Keratinocyte (primary cell): ENCODE results near the gene PPP4R4. TPM values are rescaled to one million over a fixed set of nuclear protein-coding genes. Genes with fewer than 3 reads are reported as not detected.

ENCODE experiments used
- DNase-seq: peaks from one replicate; pipeline ENCODE4 v3.0.0-alpha.2; 2011; ENCODE audit warnings: low read depth, missing footprints, low spot score
- FAIRE-seq: peaks from 2 replicates; lab custom pipeline; 2011; peaks lifted over from hg19 to GRCh38; lab: Jason Lieb, UNC
- H2AFZ ChIP-seq: 2 replicates; pipeline ENCODE4 v1.6.0; 2012; ENCODE audit warnings: low read length, control low read depth, inconsistent platforms; ENCODE audit not compliant: control insufficient read depth
- H3K27ac ChIP-seq: 2 replicates; pipeline ENCODE4 v1.5.1; 2011; ENCODE audit warnings: low read length; ENCODE audit not compliant: control insufficient read depth, insufficient read depth
- H3K27me3 ChIP-seq: 3 replicates; pipeline ENCODE4 v1.6.0; 2011; ENCODE audit warnings: low read length; ENCODE audit not compliant: control insufficient read depth, insufficient read depth; ENCODE audit errors: extremely low read depth
- H3K36me3 ChIP-seq, 2 experiments: 2 replicates in 1 of 2; 3 replicates in 1 of 2; pipeline ENCODE4 v1.5.1; 2011; ENCODE audit warnings: low read length in 2 of 2, mild to moderate bottlenecking in 1 of 2; ENCODE audit not compliant: control insufficient read depth in 2 of 2, insufficient read depth in 2 of 2; ENCODE audit errors: extremely low read depth in 1 of 2
- H3K4me1 ChIP-seq: 3 replicates; pipeline ENCODE4 v1.5.1; 2011; ENCODE audit warnings: low read length; ENCODE audit not compliant: control insufficient read depth, insufficient read depth; ENCODE audit errors: extremely low read depth
- H3K4me2 ChIP-seq: 3 replicates; pipeline ENCODE4 v1.6.0; 2011; ENCODE audit warnings: low read depth, low read length; ENCODE audit not compliant: control insufficient read depth, insufficient read depth; ENCODE audit errors: extremely low read depth
- H3K4me3 ChIP-seq, 3 experiments: fragments of 200-600 bp in 1 of 3; sonication (generic) in 1 of 3; 2 replicates in 2 of 3; 3 replicates in 1 of 3; pipeline ENCODE4 v1.5.1; 2011 to 2016; ENCODE audit warnings: low read length in 3 of 3, mild to moderate bottlenecking in 3 of 3, control low read depth in 2 of 3, inconsistent platforms in 1 of 3, low read depth in 1 of 3, mixed read lengths in 1 of 3, mixed run types in 1 of 3, moderate library complexity in 1 of 3; ENCODE audit not compliant: control insufficient read depth in 2 of 3, insufficient read depth in 2 of 3; ENCODE audit errors: extremely low read depth in 1 of 3
- H3K79me2 ChIP-seq: 2 replicates; pipeline ENCODE4 v1.6.0; 2012; ENCODE audit warnings: low read length; ENCODE audit not compliant: control insufficient read depth, insufficient read depth
- H3K9ac ChIP-seq: 3 replicates; pipeline ENCODE4 v1.6.0; 2011; ENCODE audit warnings: low read length; ENCODE audit not compliant: control insufficient read depth, insufficient read depth; ENCODE audit errors: extremely low read depth
- H3K9me1 ChIP-seq: 3 replicates; pipeline ENCODE4 v1.6.0; 2011; ENCODE audit warnings: low read length; ENCODE audit not compliant: control insufficient read depth, insufficient read depth; ENCODE audit errors: extremely low read depth
- H3K9me3 ChIP-seq: 2 replicates; pipeline ENCODE4 v1.5.1; 2012; ENCODE audit warnings: low read depth, low read length; ENCODE audit not compliant: control insufficient read depth
- H4K20me1 ChIP-seq: 3 replicates; pipeline ENCODE4 v1.6.0; 2011; ENCODE audit warnings: low read length; ENCODE audit not compliant: control insufficient read depth, insufficient read depth; ENCODE audit errors: extremely low read depth
- CTCF ChIP-seq, 3 experiments: IDR thresholded peaks in 1 of 3; conservative IDR thresholded peaks in 1 of 3; optimal IDR thresholded peaks in 1 of 3; 2 replicates in 2 of 3; 3 replicates in 1 of 3; pipeline versions ENCODE3 to v1.5.1; 2011; ENCODE audit warnings: low read length in 3 of 3, mild to moderate bottlenecking in 3 of 3, moderate library complexity in 2 of 3, control low read depth in 1 of 3, inconsistent platforms in 1 of 3; ENCODE audit not compliant: insufficient read depth in 2 of 3; ENCODE audit errors: extremely low read depth in 1 of 3
- EZH2 ChIP-seq: IDR thresholded peaks from one replicate; pipeline ENCODE4 v1.6.1; 2012; ENCODE audit warnings: inconsistent platforms, mild to moderate bottlenecking, low read length, moderate library complexity
- dilution Hi-C: fragments of 300-500 bp; cut with MboI; formaldehyde crosslinking; loops from one replicate; pipeline ENCODE4 v1.7.0; 2020; ENCODE audit warnings: low sequenced_read_pairs; ENCODE audit not compliant: extremely low pct_ligation_motif_present
- polyA plus RNA-seq, 5 experiments: library from polyadenylated mRNA; depleted of rRNA in 3 of 5; stranded (reverse) in 3 of 5; stranded (forward) in 1 of 5; unstranded in 1 of 5; fragments of >200 nt; gene quantifications; 1 replicate in 1 of 5; 2 replicates in 3 of 5; 3 replicates in 1 of 5; pipeline versions ENCODE4 v1.2.1 to v1.2.3, GENCODE V29; 2011 to 2012; ENCODE audit warnings: missing spikeins in 2 of 5, low read depth in 1 of 5, low replicate concordance in 1 of 5

The PPP4R4 gene
- polyA plus RNA-seq, 1 donor (not counting 4 experiments of a cell fraction or from before 2014, with no cell fraction given), result 9.0 TPM

GRCh38 chr14:94136575-94137331 lies 37.4 kb upstream of the PPP4R4 start:
- Histone ChIP-seq H3K36me3 (no peaks in the 10 kb centered on the region), H3K4me3 (no peak overlapping the region), H3K27me3 (no peaks in the 10 kb centered on the region), H3K9me1 (no peaks in the 10 kb centered on the region), H3K79me2 (no peaks in the 10 kb centered on the region), H3K9ac (peak overlapping the region; percentile 19), H3K4me2 (peak overlapping the region; percentile 47), H3K9me3 (no peaks in the 10 kb centered on the region), H4K20me1 (no peaks in the 10 kb centered on the region), H3K27ac (no peak overlapping the region), H3K4me1 (no peaks in the 10 kb centered on the region), H2AFZ (peak overlapping the region; percentile 81)
- FAIRE-seq (peak; percentile 96), DNase-seq (peak; percentile 55)
- dilution Hi-C loops, result no loop called here
- TF ChIP-seq CTCF (optimal IDR thresholded peaks at IDR 0.05 in 1 of 3, IDR thresholded peaks at IDR 0.05 in 1 of 3, conservative IDR thresholded peaks at IDR 0.05 in 1 of 3; ENCODE audit: extremely low read depth in 1 of 3, insufficient read depth in 2 of 3, low read length in 3 of 3), result peak; percentile 95 to 98 (median 96)
- no peak for TF ChIP-seq EZH2

DNA sequence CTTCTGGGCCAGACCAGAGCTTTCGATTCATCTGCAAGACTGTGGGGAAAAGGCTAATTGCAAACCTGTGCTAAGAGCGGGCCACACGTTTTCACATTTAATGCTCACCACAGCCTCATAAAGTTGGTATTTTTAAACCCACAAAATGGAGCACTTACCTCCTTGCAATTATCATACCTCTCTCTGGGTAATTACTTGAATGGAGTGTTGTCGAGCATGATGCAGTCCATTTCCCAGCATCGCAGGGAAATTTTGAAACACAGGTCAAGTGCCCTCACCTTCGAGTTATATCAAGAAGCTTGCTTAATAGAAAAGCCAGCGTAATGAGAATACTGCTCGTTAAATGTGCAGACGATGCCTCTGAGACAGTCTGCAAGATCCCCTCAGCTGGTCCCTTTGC lies 35.9 kb upstream of the PPP4R4 start:
- Histone ChIP-seq H3K4me1 (no peaks in the 10 kb centered on the region), H3K27me3 (no peaks in the 10 kb centered on the region), H3K9me3 (no peaks in the 10 kb centered on the region), H4K20me1 (no peaks in the 10 kb centered on the region), H3K9ac (no peak overlapping the region), H2AFZ (no peak overlapping the region), H3K36me3 (no peaks in the 10 kb centered on the region), H3K27ac (no peak overlapping the region), H3K4me2 (no peak overlapping the region), H3K79me2 (no peaks in the 10 kb centered on the region), H3K9me1 (no peaks in the 10 kb centered on the region), H3K4me3 (no peak overlapping the region)
- dilution Hi-C loops, result no loop called here
- no peak for FAIRE-seq
- DNase-seq, result no peak
- no peak for TF ChIP-seq EZH2
- TF ChIP-seq CTCF (optimal IDR thresholded peaks at IDR 0.05 in 1 of 3, IDR thresholded peaks at IDR 0.05 in 1 of 3, conservative IDR thresholded peaks at IDR 0.05 in 1 of 3; ENCODE audit: extremely low read depth in 1 of 3, insufficient read depth in 2 of 3, low read length in 3 of 3), result no peak
